Mesenchymal stem cell (in vitro differentiated cells and primary cell): ENCODE results near the gene BPGM.
A peak's percentile ranks its signal among the peaks of the same experiment; 100 is the strongest.

Source experiments
- DNase-seq: peaks from one replicate; pipeline ENCODE4 v3.0.0-alpha.2; 2013
- H2AFZ ChIP-seq: one replicate; pipeline ENCODE4 v1.6.1; 2013; ENCODE audit warnings: low read depth, mild to moderate bottlenecking, control low read depth, inconsistent platforms, low read length, moderate library complexity
- H2AK5ac ChIP-seq: 2 replicates; pipeline ENCODE4 v1.6.1; 2013; ENCODE audit warnings: low read length, moderate library complexity, mild to moderate bottlenecking, inconsistent platforms; ENCODE audit not compliant: severe bottlenecking
- H2BK120ac ChIP-seq: one replicate; pipeline ENCODE4 v1.6.1; 2013; ENCODE audit warnings: low read depth, mild to moderate bottlenecking, inconsistent platforms, low read length, moderate library complexity
- H2BK12ac ChIP-seq, 2 experiments: one replicate each; pipeline ENCODE4 v1.6.1; 2013; ENCODE audit warnings: inconsistent platforms in 2 of 2, low read length in 2 of 2, mild to moderate bottlenecking in 2 of 2, moderate library complexity in 2 of 2, control low read depth in 1 of 2
- H2BK15ac ChIP-seq: one replicate; pipeline ENCODE4 v1.6.1; 2013; ENCODE audit warnings: mild to moderate bottlenecking, low read depth, inconsistent platforms; ENCODE audit not compliant: poor library complexity, severe bottlenecking
- H2BK5ac ChIP-seq: 2 replicates; pipeline ENCODE4 v1.6.1; 2013; ENCODE audit warnings: low read depth, mild to moderate bottlenecking, low read length, control low read depth, inconsistent platforms; ENCODE audit not compliant: poor library complexity, severe bottlenecking
- H3K14ac ChIP-seq, 2 experiments: one replicate each; pipeline ENCODE4 v1.6.1; 2013; ENCODE audit warnings: inconsistent platforms in 2 of 2, low read length in 2 of 2, control low read depth in 1 of 2, mild to moderate bottlenecking in 1 of 2, moderate library complexity in 1 of 2
- H3K18ac ChIP-seq, 2 experiments: one replicate each; pipeline ENCODE4 v1.6.1; 2013; ENCODE audit warnings: inconsistent platforms in 2 of 2, low read length in 2 of 2, control low read depth in 1 of 2, low read depth in 1 of 2, mild to moderate bottlenecking in 1 of 2
- H3K23ac ChIP-seq, 2 experiments: one replicate each; pipeline ENCODE4 v1.6.1; 2013; ENCODE audit warnings: inconsistent platforms in 2 of 2, low read length in 2 of 2, mild to moderate bottlenecking in 2 of 2, moderate library complexity in 2 of 2, control low read depth in 1 of 2
- H3K27ac ChIP-seq: 2 replicates; pipeline ENCODE4 v1.5.1; 2013; ENCODE audit warnings: mild to moderate bottlenecking, moderate library complexity, low read length, control low read depth, inconsistent platforms; ENCODE audit not compliant: poor library complexity, severe bottlenecking
- H3K27me3 ChIP-seq, 2 experiments: 2 replicates each; pipeline versions ENCODE4 v1.6.1 to v1.7.0; 2013; ENCODE audit warnings: low read length in 2 of 2, mild to moderate bottlenecking in 2 of 2, moderate library complexity in 2 of 2, control low read depth in 1 of 2, inconsistent platforms in 1 of 2; ENCODE audit not compliant: control insufficient read depth in 1 of 2, insufficient read depth in 1 of 2
- H3K36me3 ChIP-seq, 2 experiments: 2 replicates each; pipeline versions ENCODE4 v1.6.1 to v1.7.0; 2013; ENCODE audit warnings: low read length in 2 of 2, control low read depth in 1 of 2, inconsistent platforms in 1 of 2, low read depth in 1 of 2, mild to moderate bottlenecking in 1 of 2; ENCODE audit not compliant: insufficient read depth in 2 of 2, control insufficient read depth in 1 of 2
- H3K4ac ChIP-seq, 2 experiments: one replicate each; pipeline ENCODE4 v1.6.1; 2013; ENCODE audit warnings: inconsistent platforms in 2 of 2, low read length in 2 of 2, mild to moderate bottlenecking in 2 of 2, moderate library complexity in 2 of 2, control low read depth in 1 of 2, low read depth in 1 of 2
- H3K4me1 ChIP-seq: 2 replicates; pipeline ENCODE4 v1.6.1; 2013; ENCODE audit warnings: low read depth, low read length, control low read depth; ENCODE audit not compliant: control insufficient read depth, insufficient read depth
- H3K4me2 ChIP-seq: 2 replicates; pipeline ENCODE4 v1.6.1; 2013; ENCODE audit warnings: low read length, mild to moderate bottlenecking, inconsistent platforms; ENCODE audit not compliant: poor library complexity, severe bottlenecking
- H3K4me3 ChIP-seq, 2 experiments: 2 replicates each; pipeline versions ENCODE4 v1.5.1 to v1.7.0; 2013; ENCODE audit warnings: low read length in 2 of 2, mild to moderate bottlenecking in 2 of 2, control low read depth in 1 of 2, low read depth in 1 of 2; ENCODE audit not compliant: insufficient read depth in 1 of 2
- H3K79me1 ChIP-seq: replicated peaks from 2 replicates; pipeline ENCODE4 v1.6.1; 2013; ENCODE audit warnings: mild to moderate bottlenecking, control low read depth, low read length, inconsistent platforms; ENCODE audit not compliant: poor library complexity, severe bottlenecking
- H3K9ac ChIP-seq: 2 replicates; pipeline ENCODE4 v1.7.0; 2013; ENCODE audit warnings: mild to moderate bottlenecking, low read length, moderate library complexity
- H3K9me3 ChIP-seq: 2 replicates; pipeline ENCODE4 v1.7.0; 2013; ENCODE audit warnings: mild to moderate bottlenecking, low read length; ENCODE audit not compliant: control insufficient read depth
- H4K8ac ChIP-seq: one replicate; pipeline ENCODE4 v1.6.1; 2013; ENCODE audit warnings: inconsistent platforms, mild to moderate bottlenecking, low read length, moderate library complexity
- H4K91ac ChIP-seq: one replicate; pipeline ENCODE4 v1.6.1; 2013; ENCODE audit warnings: mild to moderate bottlenecking, low read length, inconsistent platforms
- WGBS: methylation state at CpG from one replicate; pipeline ENCODE4 v1.1.7; 2013; ENCODE audit warnings: mixed read lengths; 5-methylcytosine and 5-hydroxymethylcytosine counted together

Gene BPGM

GRCh38 chr7:134605978-134606923, 40.4 kb upstream of the BPGM start:
- no peak overlapping the region for H3K27ac ChIP-seq
- H3K18ac ChIP-seq, result no peak overlapping the region
- no peaks in the 10 kb centered on the region for H3K36me3 ChIP-seq
- no peak overlapping the region for H2BK15ac ChIP-seq
- H3K9ac ChIP-seq, result peak overlapping the region; percentile 49
- no peaks in the 10 kb centered on the region for H3K27me3 ChIP-seq
- H4K8ac ChIP-seq, result no peak overlapping the region
- no peak overlapping the region for H3K14ac ChIP-seq
- H3K4me1 ChIP-seq, result peaks cover 5% of the 10 kb centered on the region
- no peak overlapping the region for H2BK5ac ChIP-seq
- no peak overlapping the region for H4K91ac ChIP-seq
- H2BK12ac ChIP-seq, result no peak overlapping the region
- no peak overlapping the region for H2AK5ac ChIP-seq
- no peak overlapping the region for H2AFZ ChIP-seq
- H3K4me3 ChIP-seq, result no peak overlapping the region
- DNase-seq, result peak; percentile 62
- no peaks in the 10 kb centered on the region for H3K9me3 ChIP-seq
- peak overlapping the region; percentile 30 for H3K4me2 ChIP-seq
- 25% methylated on average over 11 of the region's 14 CpGs for WGBS
- no peak overlapping the region for H3K4ac ChIP-seq
- no peak overlapping the region for H3K23ac ChIP-seq
- H3K79me1 ChIP-seq, result no peaks in the 10 kb centered on the region
- no peak overlapping the region for H2BK120ac ChIP-seq

DNA sequence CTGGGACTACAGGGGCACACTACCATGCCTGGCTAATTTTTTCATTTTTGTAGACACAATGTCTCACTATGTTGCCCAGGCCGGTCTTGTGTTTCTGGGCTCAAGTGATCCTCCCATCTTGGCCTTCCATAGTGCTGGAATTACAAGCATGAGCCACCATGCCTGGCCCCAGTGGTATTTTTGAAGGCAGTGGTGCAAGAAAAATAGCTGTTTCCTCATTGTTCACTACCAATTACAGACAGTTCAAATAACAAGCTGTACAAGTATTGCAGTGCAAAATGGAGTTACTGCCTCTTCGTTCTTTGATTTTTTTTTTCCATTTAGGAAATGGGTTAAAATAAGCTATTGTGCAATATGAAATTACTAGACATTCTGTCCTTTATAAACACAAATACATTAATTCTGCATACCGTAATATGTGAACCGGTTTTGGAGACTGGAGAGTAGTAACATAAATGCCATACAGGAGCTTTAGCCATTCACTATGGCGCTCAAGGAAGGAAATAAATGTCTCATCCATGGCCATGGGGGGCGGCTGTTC, 35.0 kb upstream of the BPGM start:
- no peak overlapping the region for H3K14ac ChIP-seq
- 91% methylated on average over 5 of the region's 6 CpGs for WGBS
- DNase-seq, result no peak
- no peak overlapping the region for H4K91ac ChIP-seq
- no peak overlapping the region for H2BK12ac ChIP-seq
- H3K18ac ChIP-seq, result no peak overlapping the region
- H3K9me3 ChIP-seq, result no peaks in the 10 kb centered on the region
- no peak overlapping the region for H2AFZ ChIP-seq
- H2BK5ac ChIP-seq, result no peak overlapping the region
- H3K36me3 ChIP-seq, result no peaks in the 10 kb centered on the region
- no peaks in the 10 kb centered on the region for H3K27me3 ChIP-seq
- H3K4me3 ChIP-seq, result no peak overlapping the region
- no peak overlapping the region for H3K27ac ChIP-seq
- H3K23ac ChIP-seq, result no peak overlapping the region
- no peaks in the 10 kb centered on the region for H3K79me1 ChIP-seq
- no peak overlapping the region for H4K8ac ChIP-seq
- no peaks in the 10 kb centered on the region for H3K4me1 ChIP-seq
- no peak overlapping the region for H2BK120ac ChIP-seq
- no peak overlapping the region for H3K9ac ChIP-seq
- no peak overlapping the region for H2AK5ac ChIP-seq
- no peak overlapping the region for H3K4me2 ChIP-seq
- H3K4ac ChIP-seq, result no peak overlapping the region
- no peak overlapping the region for H2BK15ac ChIP-seq

DNA sequence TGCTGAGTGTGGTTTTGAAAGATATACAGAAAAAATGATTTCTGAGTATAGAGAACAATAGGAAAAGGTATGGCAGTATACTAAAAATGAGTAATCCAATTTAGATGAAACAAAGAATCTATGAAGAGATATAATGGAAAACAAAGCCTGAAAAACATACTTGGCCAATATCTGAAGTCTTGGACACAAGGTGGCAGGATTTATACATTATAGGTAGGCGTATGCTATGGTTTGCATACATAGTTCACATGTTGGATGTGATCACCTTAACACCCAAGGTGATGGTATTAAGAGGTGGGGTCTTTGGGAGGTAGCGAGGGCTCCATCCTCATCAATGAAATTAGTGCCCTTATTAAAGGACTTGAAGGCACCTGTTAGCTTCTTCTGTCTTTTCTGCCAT, 34.5 kb upstream of the BPGM start:
- Histone ChIP-seq H3K23ac (no peak overlapping the region), H3K4me2 (no peak overlapping the region), H2BK5ac (no peak overlapping the region), H4K8ac (no peak overlapping the region), H2BK12ac (no peak overlapping the region), H3K18ac (no peak overlapping the region), H2BK120ac (no peak overlapping the region), H3K4me1 (no peaks in the 10 kb centered on the region), H3K4me3 (no peak overlapping the region), H3K9me3 (no peaks in the 10 kb centered on the region), H3K9ac (no peak overlapping the region), H4K91ac (no peak overlapping the region), H2AK5ac (no peak overlapping the region), H3K27ac (no peak overlapping the region), H3K27me3 (no peaks in the 10 kb centered on the region), H3K79me1 (no peaks in the 10 kb centered on the region), H3K14ac (no peak overlapping the region), H2BK15ac (no peak overlapping the region), H3K4ac (no peak overlapping the region), H3K36me3 (no peaks in the 10 kb centered on the region), H2AFZ (no peak overlapping the region)
- no peak for DNase-seq
- WGBS, result 93% methylated on average over 2 of the region's 2 CpGs

- H2AFZ ChIP-seq, result no peak overlapping the region
- H3K9ac ChIP-seq, result peak overlapping the region; percentile 83
- no peaks in the 10 kb centered on the region for H3K79me1 ChIP-seq
- H3K27me3 ChIP-seq, result no peaks in the 10 kb centered on the region
- H2BK15ac ChIP-seq, result no peak overlapping the region
- H3K4ac ChIP-seq, result no peak overlapping the region
- no peaks in the 10 kb centered on the region for H3K9me3 ChIP-seq
- H3K23ac ChIP-seq, result no peak overlapping the region
- no peak overlapping the region for H3K4me2 ChIP-seq
- no peak overlapping the region for H2AK5ac ChIP-seq
- no peak overlapping the region for H3K18ac ChIP-seq
- no peak overlapping the region for H4K91ac ChIP-seq
- no peak overlapping the region for H4K8ac ChIP-seq
- DNase-seq, result peak; percentile 73
- peak overlapping the region in 1 of 2 experiments; percentile 22 for H3K4me3 ChIP-seq
- peak overlapping the region; percentile 24 for H3K27ac ChIP-seq
- no peak overlapping the region for H2BK120ac ChIP-seq
- H3K36me3 ChIP-seq, result no peaks in the 10 kb centered on the region
- WGBS, result 82% methylated on average over 2 of the region's 3 CpGs
- no peak overlapping the region for H3K14ac ChIP-seq
- H3K4me1 ChIP-seq, result no peaks in the 10 kb centered on the region
- no peak overlapping the region for H2BK5ac ChIP-seq
- H2BK12ac ChIP-seq, result no peak overlapping the region
Measured at GRCh38 chr7:134613623-134614347, 32.9 kb upstream of the BPGM start.
